GM12878 (cell line): ENCODE results near the gene SFTPB. TPM values are rescaled to one million over a fixed set of nuclear protein-coding genes. Genes with fewer than 3 reads are reported as not detected.

Source experiments
- ATAC-seq: fragments of 200-7000 bp; cut with Tn5 transposase; 3 replicates; pipeline ENCODE4 v1.9.1; 2020; ENCODE audit warnings: mild to moderate bottlenecking, moderate library complexity
- BruUV-seq: library from RNA; stranded (reverse); fragments of 400-500 nt; replicated peaks from 2 replicates; lab custom pipeline; 2021; lab: Mats Ljungman, UMichigan
- CTCF ChIA-PET: fragments of 300-600 bp; sonication (Branson Sonifier 250); formaldehyde crosslinking; extraction: SDS; loops from one replicate; lab custom pipeline; 2021; ENCODE audit warnings: inconsistent platforms; lab: Yijun Ruan, JAX
- POLR2A ChIA-PET: fragments of 350-600 bp; formaldehyde crosslinking; extraction: SDS; loops from one replicate; lab custom pipeline; 2021; ENCODE audit warnings: inconsistent platforms; lab: Charles Lee
- RAD21 ChIA-PET: fragments of 300-600 bp; sonication (Branson Sonifier 250); formaldehyde crosslinking; loops from one replicate; lab custom pipeline; 2023; ENCODE audit warnings: antibody characterized with exemption; ENCODE audit not compliant: unreplicated experiment; lab: Charles Lee
- SMC1A ChIA-PET: fragments of 300-600 bp; sonication (Branson Sonifier 250); formaldehyde crosslinking; loops from one replicate; lab custom pipeline; 2023; ENCODE audit not compliant: unreplicated experiment, uncharacterized antibody; lab: Charles Lee
- DNase-seq: peaks from one replicate; pipeline ENCODE4 v3.0.0-alpha.2; 2011; ENCODE audit warnings: low read depth, low spot score
- FAIRE-seq: peaks from 3 replicates; lab custom pipeline; 2011; peaks lifted over from hg19 to GRCh38; lab: Jason Lieb, UNC
- H2AFZ ChIP-seq: 2 replicates; pipeline ENCODE4 v1.6.0; 2011; ENCODE audit warnings: low read depth, low read length, control low read depth; ENCODE audit not compliant: control insufficient read depth
- H3K27ac ChIP-seq: 2 replicates; pipeline ENCODE4 v1.5.1; 2011; ENCODE audit warnings: control low read depth; ENCODE audit not compliant: control insufficient read depth, insufficient read depth
- H3K27me3 ChIP-seq, 2 experiments: replicated peaks in 1 of 2; 2 replicates each; pipeline versions ENCODE4 v1.6.0 to v1.6.1; 2011; ENCODE audit warnings: low read length in 1 of 2; ENCODE audit not compliant: control insufficient read depth in 2 of 2, insufficient read depth in 2 of 2
- H3K36me3 ChIP-seq, 2 experiments: 2 replicates each; pipeline ENCODE4 v1.5.1; 2011; ENCODE audit warnings: low read length in 1 of 2; ENCODE audit not compliant: control insufficient read depth in 2 of 2, insufficient read depth in 2 of 2
- H3K4me1 ChIP-seq: 2 replicates; pipeline ENCODE4 v1.6.1; 2011; ENCODE audit warnings: mild to moderate bottlenecking, low read length, moderate library complexity, mixed read lengths; ENCODE audit not compliant: control insufficient read depth, insufficient read depth
- H3K4me2 ChIP-seq: 2 replicates; pipeline ENCODE4 v1.6.0; 2011; ENCODE audit warnings: control low read depth; ENCODE audit not compliant: control insufficient read depth, insufficient read depth
- H3K4me3 ChIP-seq: fragments of 200-600 bp; sonication (generic); 2 replicates; pipeline ENCODE4 v1.5.1; 2016
- H3K79me2 ChIP-seq: 2 replicates; pipeline ENCODE4 v1.6.0; 2011; ENCODE audit warnings: low read length; ENCODE audit not compliant: control insufficient read depth, insufficient read depth
- H3K9ac ChIP-seq: 2 replicates; pipeline ENCODE4 v1.8.0; 2011; ENCODE audit warnings: low read length, control low read depth, mixed read lengths; ENCODE audit not compliant: control insufficient read depth, insufficient read depth
- H3K9me3 ChIP-seq: replicated peaks from 3 replicates; pipeline ENCODE4 v1.5.1; 2011; ENCODE audit warnings: mild to moderate bottlenecking, low read length; ENCODE audit not compliant: control insufficient read depth, insufficient read depth
- H4K20me1 ChIP-seq: 2 replicates; pipeline ENCODE4 v1.6.0; 2011; ENCODE audit not compliant: control insufficient read depth, insufficient read depth
- CEBPB ChIP-seq, 2 experiments: fragments of 150-350 bp in 1 of 2; IDR thresholded peaks; 2 replicates each; pipeline ENCODE4 v1.6.1; 2012 to 2014; ENCODE audit warnings: low read depth in 2 of 2, low read length in 2 of 2, borderline replicate concordance in 1 of 2, inconsistent platforms in 1 of 2
- FOXM1 ChIP-seq: IDR thresholded peaks from 2 replicates; pipeline ENCODE4 v1.6.1; 2012; ENCODE audit warnings: low read depth, mild to moderate bottlenecking, inconsistent platforms, low read length, moderate library complexity
- GATAD2B ChIP-seq: fragments of 450-650 bp; conservative IDR thresholded peaks from 2 replicates; pipeline ENCODE4 v1.6.1; 2017; ENCODE audit warnings: low read depth, mild to moderate bottlenecking, moderate library complexity
- MXI1 ChIP-seq: fragments of 150-350 bp; IDR thresholded peaks from 2 replicates; pipeline ENCODE4 v1.6.1; 2011; ENCODE audit warnings: low read depth, mild to moderate bottlenecking, inconsistent platforms, low read length, improper control_type of control experiment
- NFIC ChIP-seq: IDR thresholded peaks from 2 replicates; pipeline ENCODE4 v1.6.1; 2012; ENCODE audit warnings: low read depth, mild to moderate bottlenecking, inconsistent platforms, low read length, moderate library complexity
- NFXL1 ChIP-seq: fragments of 450-650 bp; IDR thresholded peaks from 2 replicates; pipeline ENCODE4 v1.6.1; 2017; ENCODE audit warnings: antibody characterized with exemption, mild to moderate bottlenecking, borderline replicate concordance
- NFYB ChIP-seq: IDR thresholded peaks from 2 replicates; pipeline ENCODE4 v1.6.1; 2011; ENCODE audit warnings: low read depth, mild to moderate bottlenecking, low read length, improper control_type of control experiment, moderate library complexity; ENCODE audit not compliant: insufficient read depth
- NR2C2 ChIP-seq: IDR thresholded peaks from 2 replicates; pipeline ENCODE4 v1.6.1; 2011; ENCODE audit warnings: borderline replicate concordance, low read depth; ENCODE audit not compliant: control insufficient read depth, insufficient read length
- SMAD5 ChIP-seq: IDR thresholded peaks from 2 replicates; pipeline ENCODE4 v1.6.1; 2016; ENCODE audit warnings: antibody characterized with exemption, low read depth
- SMARCA5 ChIP-seq: fragments of 450-650 bp; IDR thresholded peaks from 2 replicates; pipeline ENCODE4 v1.6.1; 2017; ENCODE audit warnings: mild to moderate bottlenecking
- YBX1 ChIP-seq: fragments of 450-650 bp; IDR thresholded peaks from 2 replicates; pipeline ENCODE4 v1.6.1; 2016; ENCODE audit warnings: antibody characterized with exemption
- WGBS: methylation state at CpG from one replicate; pipeline ENCODE4 v1.1.6; 2016; ENCODE audit warnings: low lambda C conversion rate; ENCODE audit not compliant: insufficient replicate concordance, insufficient coverage; ENCODE audit errors: missing lambda C conversion rate; 5-methylcytosine and 5-hydroxymethylcytosine counted together
- in situ Hi-C: fragments of 300-500 bp; cut with MboI; formaldehyde crosslinking; loops from 9 replicates; pipeline ENCODE4 v1.14.3; 2018; ENCODE audit warnings: mixed read lengths
- intact Hi-C: fragments of 100-400 bp; cut with micrococcal nuclease; formaldehyde crosslinking; loops from one replicate; pipeline ENCODE4 v1.14.2; 2022; ENCODE audit not compliant: unreplicated experiment
- polyA plus RNA-seq, 11 experiments: library from polyadenylated mRNA; depleted of rRNA in 4 of 11; unstranded in 6 of 11; stranded (reverse) in 5 of 11; fragments of >200 nt; fragmentation: Nextera tagmentation in 4 of 11; fragmentation: Illumina TruSeq in 1 of 11; extraction: Ambion mirVana in 4 of 11; extraction: Trizol in 1 of 11; gene quantifications; 1 replicate in 1 of 11; 2 replicates in 10 of 11; pipeline versions ENCODE4 v1.2.1 to v1.2.3, GENCODE V29; 2011 to 2016; ENCODE audit warnings: inconsistent platforms in 2 of 11, missing spikeins in 2 of 11, low read depth in 1 of 11
- total RNA-seq, 4 experiments: library from RNA; depleted of rRNA in 3 of 4; stranded (reverse); fragments of >200 nt in 3 of 4; fragmentation: Illumina TruSeq in 1 of 4; extraction: Trizol in 1 of 4; gene quantifications; 2 replicates each; pipeline versions ENCODE4 v1.2.1 to v1.2.3, GENCODE V29; 2013 to 2021
- TF ChIP-seq, protein P1 (sequence below): IDR thresholded peaks from 2 replicates; pipeline ENCODE4 v1.6.1; 2011; ENCODE audit warnings: mild to moderate bottlenecking, low read depth, low read length, moderate library complexity; ENCODE audit not compliant: insufficient replicate concordance
- TF ChIP-seq, protein P2 (sequence below): fragments of 450-650 bp; IDR thresholded peaks from 2 replicates; pipeline ENCODE4 v1.6.1; 2016; ENCODE audit warnings: mild to moderate bottlenecking, moderate library complexity, borderline replicate concordance
- TF ChIP-seq, protein P3 (sequence below): fragments of 450-650 bp; IDR thresholded peaks from 2 replicates; pipeline ENCODE4 v1.6.1; 2016; ENCODE audit warnings: mild to moderate bottlenecking
- TF ChIP-seq, protein P4 (sequence below): IDR thresholded peaks from 2 replicates; pipeline ENCODE4 v1.6.1; 2011; ENCODE audit warnings: borderline replicate concordance, low read depth, mild to moderate bottlenecking, moderate library complexity, mixed read lengths, low read length; ENCODE audit not compliant: insufficient read depth; ENCODE audit errors: extremely low read length

SFTPB gene
- total and polyA plus RNA-seq, 10 of the 15 experiments (the other 5 are each of a cell fraction or from before 2014, with no cell fraction given) = 0.02 to 5.3 TPM; not detected in 8

DNA sequence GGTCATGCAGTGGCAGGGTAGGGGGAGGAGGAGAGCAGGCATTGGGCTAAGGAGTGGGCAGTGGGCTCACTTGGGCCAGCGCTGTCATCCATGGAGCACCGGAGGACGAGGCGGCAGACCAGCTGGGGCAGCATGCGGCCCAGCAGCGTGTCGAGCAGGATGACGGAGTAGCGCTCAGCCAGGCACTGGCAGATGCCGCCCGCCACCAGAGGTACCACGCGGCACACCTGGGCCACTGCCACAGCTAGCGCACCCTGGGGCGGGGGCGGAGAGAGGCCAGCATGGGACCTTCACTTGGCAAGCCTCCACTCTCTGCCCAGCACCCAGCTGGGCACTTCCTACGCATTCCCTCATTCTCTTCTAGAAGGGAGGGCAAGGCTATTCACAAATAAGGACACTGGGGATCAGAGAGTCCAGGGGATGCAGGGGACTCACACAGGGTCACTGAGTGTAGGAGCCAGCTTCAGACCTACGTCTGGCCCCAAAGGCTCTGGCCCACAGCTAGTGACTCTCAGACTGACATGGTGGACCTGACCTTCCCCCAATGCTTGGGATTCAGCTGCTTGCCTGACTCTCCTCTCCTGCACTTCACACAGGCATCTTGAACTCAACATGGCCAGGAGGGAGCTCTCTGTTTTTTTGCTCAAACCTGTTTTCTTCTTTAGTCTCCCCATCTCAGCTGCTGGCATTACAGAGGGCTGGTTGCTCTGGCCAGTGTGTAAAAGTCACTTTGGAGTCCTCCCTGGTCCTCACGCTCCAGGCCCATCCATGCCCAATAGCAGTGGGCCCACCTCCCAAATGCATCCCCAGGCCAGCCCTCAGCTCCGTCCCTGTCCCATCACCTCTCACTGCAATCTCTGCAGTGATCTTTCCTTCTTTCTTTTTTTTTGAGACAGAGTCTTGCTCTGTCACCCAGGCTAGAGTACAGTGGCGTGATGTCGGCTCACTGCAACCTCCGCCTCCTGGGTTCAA, 4.1 kb downstream of the SFTPB start:
- ChIA-PET RAD21 (no interaction called here), SMC1A (no interaction called here), CTCF (interaction anchor here (0.6 kb wide), 1 partner anchor 257 kb away, joined by 3 read pairs; no protein-coding TSS in a partner anchor), POLR2A (interaction anchor here (0.6 kb wide), 1 partner anchor 89 kb away, joined by 3 read pairs; no protein-coding TSS in a partner anchor)
- in situ Hi-C loops = no loop called here
- Histone ChIP-seq H3K27me3 (no peaks in the 10 kb centered on the region), H3K27ac (no peak overlapping the region), H3K4me1 (no peaks in the 10 kb centered on the region), H3K9me3 (no peaks in the 10 kb centered on the region), H3K36me3 (no peaks in the 10 kb centered on the region; a peak in 1 of 4 replicates), H4K20me1 (no peaks in the 10 kb centered on the region), H3K79me2 (no peaks in the 10 kb centered on the region), H3K4me2 (no peak overlapping the region), H3K4me3 (no peak overlapping the region), H3K9ac (no peak overlapping the region), H2AFZ (no peak overlapping the region)
- DNase-seq (no peak), ATAC-seq (no peak), FAIRE-seq (no peak)
- intact Hi-C loops = no loop called here
- BruUV-seq = no TSS peak
- WGBS = 73% methylated on average over 23 of the region's 23 CpGs
- TF ChIP-seq, protein P1, sequence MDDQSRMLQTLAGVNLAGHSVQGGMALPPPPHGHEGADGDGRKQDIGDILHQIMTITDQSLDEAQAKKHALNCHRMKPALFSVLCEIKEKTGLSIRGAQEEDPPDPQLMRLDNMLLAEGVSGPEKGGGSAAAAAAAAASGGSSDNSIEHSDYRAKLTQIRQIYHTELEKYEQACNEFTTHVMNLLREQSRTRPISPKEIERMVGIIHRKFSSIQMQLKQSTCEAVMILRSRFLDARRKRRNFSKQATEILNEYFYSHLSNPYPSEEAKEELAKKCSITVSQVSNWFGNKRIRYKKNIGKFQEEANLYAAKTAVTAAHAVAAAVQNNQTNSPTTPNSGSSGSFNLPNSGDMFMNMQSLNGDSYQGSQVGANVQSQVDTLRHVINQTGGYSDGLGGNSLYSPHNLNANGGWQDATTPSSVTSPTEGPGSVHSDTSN = no peak
- TF ChIP-seq NR2C2 (no peak), NFXL1 (no peak), CEBPB (IDR thresholded peaks at IDR 0.05; ENCODE audit: borderline replicate concordance in 1 of 2, low read depth in 2 of 2, low read length in 2 of 2) (no peak), GATAD2B (no peak), NFYB (no peak), YBX1 (no peak), FOXM1 (no peak), SMARCA5 (no peak), NFIC (no peak), MXI1 (no peak), SMAD5 (no peak)
- TF ChIP-seq, protein P2, sequence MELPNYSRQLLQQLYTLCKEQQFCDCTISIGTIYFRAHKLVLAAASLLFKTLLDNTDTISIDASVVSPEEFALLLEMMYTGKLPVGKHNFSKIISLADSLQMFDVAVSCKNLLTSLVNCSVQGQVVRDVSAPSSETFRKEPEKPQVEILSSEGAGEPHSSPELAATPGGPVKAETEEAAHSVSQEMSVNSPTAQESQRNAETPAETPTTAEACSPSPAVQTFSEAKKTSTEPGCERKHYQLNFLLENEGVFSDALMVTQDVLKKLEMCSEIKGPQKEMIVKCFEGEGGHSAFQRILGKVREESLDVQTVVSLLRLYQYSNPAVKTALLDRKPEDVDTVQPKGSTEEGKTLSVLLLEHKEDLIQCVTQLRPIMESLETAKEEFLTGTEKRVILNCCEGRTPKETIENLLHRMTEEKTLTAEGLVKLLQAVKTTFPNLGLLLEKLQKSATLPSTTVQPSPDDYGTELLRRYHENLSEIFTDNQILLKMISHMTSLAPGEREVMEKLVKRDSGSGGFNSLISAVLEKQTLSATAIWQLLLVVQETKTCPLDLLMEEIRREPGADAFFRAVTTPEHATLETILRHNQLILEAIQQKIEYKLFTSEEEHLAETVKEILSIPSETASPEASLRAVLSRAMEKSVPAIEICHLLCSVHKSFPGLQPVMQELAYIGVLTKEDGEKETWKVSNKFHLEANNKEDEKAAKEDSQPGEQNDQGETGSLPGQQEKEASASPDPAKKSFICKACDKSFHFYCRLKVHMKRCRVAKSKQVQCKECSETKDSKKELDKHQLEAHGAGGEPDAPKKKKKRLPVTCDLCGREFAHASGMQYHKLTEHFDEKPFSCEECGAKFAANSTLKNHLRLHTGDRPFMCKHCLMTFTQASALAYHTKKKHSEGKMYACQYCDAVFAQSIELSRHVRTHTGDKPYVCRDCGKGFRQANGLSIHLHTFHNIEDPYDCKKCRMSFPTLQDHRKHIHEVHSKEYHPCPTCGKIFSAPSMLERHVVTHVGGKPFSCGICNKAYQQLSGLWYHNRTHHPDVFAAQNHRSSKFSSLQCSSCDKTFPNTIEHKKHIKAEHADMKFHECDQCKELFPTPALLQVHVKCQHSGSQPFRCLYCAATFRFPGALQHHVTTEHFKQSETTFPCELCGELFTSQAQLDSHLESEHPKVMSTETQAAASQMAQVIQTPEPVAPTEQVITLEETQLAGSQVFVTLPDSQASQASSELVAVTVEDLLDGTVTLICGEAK = no peak
- TF ChIP-seq, protein P3, sequence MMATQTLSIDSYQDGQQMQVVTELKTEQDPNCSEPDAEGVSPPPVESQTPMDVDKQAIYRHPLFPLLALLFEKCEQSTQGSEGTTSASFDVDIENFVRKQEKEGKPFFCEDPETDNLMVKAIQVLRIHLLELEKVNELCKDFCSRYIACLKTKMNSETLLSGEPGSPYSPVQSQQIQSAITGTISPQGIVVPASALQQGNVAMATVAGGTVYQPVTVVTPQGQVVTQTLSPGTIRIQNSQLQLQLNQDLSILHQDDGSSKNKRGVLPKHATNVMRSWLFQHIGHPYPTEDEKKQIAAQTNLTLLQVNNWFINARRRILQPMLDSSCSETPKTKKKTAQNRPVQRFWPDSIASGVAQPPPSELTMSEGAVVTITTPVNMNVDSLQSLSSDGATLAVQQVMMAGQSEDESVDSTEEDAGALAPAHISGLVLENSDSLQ = no peak
- TF ChIP-seq, protein P4, sequence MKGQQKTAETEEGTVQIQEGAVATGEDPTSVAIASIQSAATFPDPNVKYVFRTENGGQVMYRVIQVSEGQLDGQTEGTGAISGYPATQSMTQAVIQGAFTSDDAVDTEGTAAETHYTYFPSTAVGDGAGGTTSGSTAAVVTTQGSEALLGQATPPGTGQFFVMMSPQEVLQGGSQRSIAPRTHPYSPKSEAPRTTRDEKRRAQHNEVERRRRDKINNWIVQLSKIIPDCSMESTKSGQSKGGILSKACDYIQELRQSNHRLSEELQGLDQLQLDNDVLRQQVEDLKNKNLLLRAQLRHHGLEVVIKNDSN = no peak
